GM12878 (cell line): Measurements from ENCODE around the gene CRYBA2. TPM values are rescaled to one million over a fixed set of nuclear protein-coding genes. Genes with fewer than 3 reads are reported as not detected.

Source experiments
- ATAC-seq: fragments of 200-7000 bp; cut with Tn5 transposase; 3 replicates; pipeline ENCODE4 v1.9.1; 2020; ENCODE audit warnings: mild to moderate bottlenecking, moderate library complexity
- BruUV-seq: library from RNA; stranded (reverse); fragments of 400-500 nt; replicated peaks from 2 replicates; lab custom pipeline; 2021; lab: Mats Ljungman, UMichigan
- CTCF ChIA-PET: fragments of 300-600 bp; sonication (Branson Sonifier 250); formaldehyde crosslinking; extraction: SDS; loops from one replicate; lab custom pipeline; 2021; ENCODE audit warnings: inconsistent platforms; lab: Yijun Ruan, JAX
- POLR2A ChIA-PET: fragments of 350-600 bp; formaldehyde crosslinking; extraction: SDS; loops from one replicate; lab custom pipeline; 2021; ENCODE audit warnings: inconsistent platforms; lab: Charles Lee
- RAD21 ChIA-PET: fragments of 300-600 bp; sonication (Branson Sonifier 250); formaldehyde crosslinking; loops from one replicate; lab custom pipeline; 2023; ENCODE audit warnings: antibody characterized with exemption; ENCODE audit not compliant: unreplicated experiment; lab: Charles Lee
- SMC1A ChIA-PET: fragments of 300-600 bp; sonication (Branson Sonifier 250); formaldehyde crosslinking; loops from one replicate; lab custom pipeline; 2023; ENCODE audit not compliant: unreplicated experiment, uncharacterized antibody; lab: Charles Lee
- DNase-seq: peaks from one replicate; pipeline ENCODE4 v3.0.0-alpha.2; 2011; ENCODE audit warnings: low read depth, low spot score
- FAIRE-seq: peaks from 3 replicates; lab custom pipeline; 2011; peaks lifted over from hg19 to GRCh38; lab: Jason Lieb, UNC
- H2AFZ ChIP-seq: 2 replicates; pipeline ENCODE4 v1.6.0; 2011; ENCODE audit warnings: low read depth, low read length, control low read depth; ENCODE audit not compliant: control insufficient read depth
- H3K27ac ChIP-seq: 2 replicates; pipeline ENCODE4 v1.5.1; 2011; ENCODE audit warnings: control low read depth; ENCODE audit not compliant: control insufficient read depth, insufficient read depth
- H3K27me3 ChIP-seq, 2 experiments: replicated peaks in 1 of 2; 2 replicates each; pipeline versions ENCODE4 v1.6.0 to v1.6.1; 2011; ENCODE audit warnings: low read length in 1 of 2; ENCODE audit not compliant: control insufficient read depth in 2 of 2, insufficient read depth in 2 of 2
- H3K36me3 ChIP-seq, 2 experiments: 2 replicates each; pipeline ENCODE4 v1.5.1; 2011; ENCODE audit warnings: low read length in 1 of 2; ENCODE audit not compliant: control insufficient read depth in 2 of 2, insufficient read depth in 2 of 2
- H3K4me1 ChIP-seq: 2 replicates; pipeline ENCODE4 v1.6.1; 2011; ENCODE audit warnings: mild to moderate bottlenecking, low read length, moderate library complexity, mixed read lengths; ENCODE audit not compliant: control insufficient read depth, insufficient read depth
- H3K4me2 ChIP-seq: 2 replicates; pipeline ENCODE4 v1.6.0; 2011; ENCODE audit warnings: control low read depth; ENCODE audit not compliant: control insufficient read depth, insufficient read depth
- H3K4me3 ChIP-seq: fragments of 200-600 bp; sonication (generic); 2 replicates; pipeline ENCODE4 v1.5.1; 2016
- H3K79me2 ChIP-seq: 2 replicates; pipeline ENCODE4 v1.6.0; 2011; ENCODE audit warnings: low read length; ENCODE audit not compliant: control insufficient read depth, insufficient read depth
- H3K9ac ChIP-seq: 2 replicates; pipeline ENCODE4 v1.8.0; 2011; ENCODE audit warnings: low read length, control low read depth, mixed read lengths; ENCODE audit not compliant: control insufficient read depth, insufficient read depth
- H3K9me3 ChIP-seq: replicated peaks from 3 replicates; pipeline ENCODE4 v1.5.1; 2011; ENCODE audit warnings: mild to moderate bottlenecking, low read length; ENCODE audit not compliant: control insufficient read depth, insufficient read depth
- H4K20me1 ChIP-seq: 2 replicates; pipeline ENCODE4 v1.6.0; 2011; ENCODE audit not compliant: control insufficient read depth, insufficient read depth
- BCLAF1 ChIP-seq: fragments of 450-650 bp; IDR thresholded peaks from 2 replicates; pipeline ENCODE4 v1.6.1; 2017; ENCODE audit warnings: antibody characterized with exemption, mild to moderate bottlenecking, moderate library complexity
- E4F1 ChIP-seq: fragments of 450-650 bp; IDR thresholded peaks from 2 replicates; pipeline ENCODE4 v1.6.1; 2018; ENCODE audit warnings: borderline replicate concordance, mild to moderate bottlenecking; ENCODE audit not compliant: partially characterized antibody
- ZNF592 ChIP-seq: fragments of 450-650 bp; IDR thresholded peaks from 2 replicates; pipeline ENCODE4 v1.6.1; 2017; ENCODE audit warnings: mild to moderate bottlenecking, moderate library complexity
- ZZZ3 ChIP-seq: IDR thresholded peaks from 2 replicates; pipeline ENCODE4 v1.6.1; 2011; ENCODE audit warnings: low read depth; ENCODE audit not compliant: control insufficient read depth, insufficient read length
- WGBS: methylation state at CpG from one replicate; pipeline ENCODE4 v1.1.6; 2016; ENCODE audit warnings: low lambda C conversion rate; ENCODE audit not compliant: insufficient replicate concordance, insufficient coverage; ENCODE audit errors: missing lambda C conversion rate; 5-methylcytosine and 5-hydroxymethylcytosine counted together
- in situ Hi-C: fragments of 300-500 bp; cut with MboI; formaldehyde crosslinking; loops from 9 replicates; pipeline ENCODE4 v1.14.3; 2018; ENCODE audit warnings: mixed read lengths
- intact Hi-C: fragments of 100-400 bp; cut with micrococcal nuclease; formaldehyde crosslinking; loops from one replicate; pipeline ENCODE4 v1.14.2; 2022; ENCODE audit not compliant: unreplicated experiment
- polyA plus RNA-seq, 11 experiments: library from polyadenylated mRNA; depleted of rRNA in 4 of 11; unstranded in 6 of 11; stranded (reverse) in 5 of 11; fragments of >200 nt; fragmentation: Nextera tagmentation in 4 of 11; fragmentation: Illumina TruSeq in 1 of 11; extraction: Ambion mirVana in 4 of 11; extraction: Trizol in 1 of 11; gene quantifications; 1 replicate in 1 of 11; 2 replicates in 10 of 11; pipeline versions ENCODE4 v1.2.1 to v1.2.3, GENCODE V29; 2011 to 2016; ENCODE audit warnings: inconsistent platforms in 2 of 11, missing spikeins in 2 of 11, low read depth in 1 of 11
- total RNA-seq, 4 experiments: library from RNA; depleted of rRNA in 3 of 4; stranded (reverse); fragments of >200 nt in 3 of 4; fragmentation: Illumina TruSeq in 1 of 4; extraction: Trizol in 1 of 4; gene quantifications; 2 replicates each; pipeline versions ENCODE4 v1.2.1 to v1.2.3, GENCODE V29; 2013 to 2021

The CRYBA2 gene
- total and polyA plus RNA-seq, 10 of the 15 experiments (the other 5 are each of a cell fraction or from before 2014, with no cell fraction given) = not detected

- no peak overlapping the region for H2AFZ ChIP-seq
- ChIA-PET SMC1A (no interaction called here), RAD21 (no interaction called here), POLR2A (no interaction called here), CTCF (interaction anchor here (0.6 to 1.2 kb wide), 3 partner anchors 24 to 277 kb away, joined by 3 to 4 read pairs (median 4); no protein-coding TSS in a partner anchor)
- ATAC-seq (no peak), DNase-seq (no peak), FAIRE-seq (no peak)
- H3K9me3 ChIP-seq = no peaks in the 10 kb centered on the region
- in situ Hi-C loops = no loop called here
- no peak for TF ChIP-seq BCLAF1
- TF ChIP-seq E4F1 = no peak
- no peak for TF ChIP-seq ZNF592
- TF ChIP-seq ZZZ3 = no peak
- no peaks in the 10 kb centered on the region for H4K20me1 ChIP-seq
- no TSS peak for BruUV-seq
- H3K4me3 ChIP-seq = no peak overlapping the region
- no peaks in the 10 kb centered on the region; a peak in 2 of 4 replicates for H3K27me3 ChIP-seq
- WGBS = 38% methylated on average over 6 of the region's 6 CpGs
- H3K4me1 ChIP-seq = no peaks in the 10 kb centered on the region
- intact Hi-C loops = no loop called here
- no peaks in the 10 kb centered on the region for H3K79me2 ChIP-seq
- H3K4me2 ChIP-seq = no peak overlapping the region
- H3K36me3 ChIP-seq = no peaks in the 10 kb centered on the region
- no peak overlapping the region for H3K9ac ChIP-seq
- no peak overlapping the region for H3K27ac ChIP-seq
Measured at GRCh38 chr2:219034823-219035222, 41.6 kb upstream of the CRYBA2 start.
